ENCODE measurements around the gene SIN3A. TPM values are rescaled to one million over a fixed set of nuclear protein-coding genes. Genes with fewer than 3 reads are reported as not detected.
"Not testable (repeated sequence)": the region's sequence is repeated elsewhere in the genome, so short reads cannot be mapped to it uniquely, and the experiment has no call there.

Gene SIN3A
- total and polyA plus RNA-seq, 8 donors, result 6.8 to 33.4 (median 21.6) TPM

- Histone ChIP-seq H3K4me3 (no peak overlapping the region), H3K4me1 (peaks cover 0 to 7% (median 0%) of the 10 kb centered on the region in 3 donors), H3K9me3 (no peaks in the 10 kb centered on the region), H3K27ac (no peak overlapping the region), H3K27me3 (no peaks in the 10 kb centered on the region), H3K36me3 (peaks cover 0 to 2% (median 0%) of the 10 kb centered on the region in 3 donors)
- DNase-seq (no peak), FAIRE-seq (no peak), ATAC-seq (no peak)
- intact Hi-C loops (cut with DNase I), result no loop called here
- WGBS, 2 donors, result 82 to 86% methylated on average over 7 of the region's 7 CpGs
- no peak for TF ChIP-seq CTCF (IDR thresholded peaks at IDR 0.05)
These were observed 100.7 kb downstream of the SIN3A start for GRCh38 chr15:75350601-75351361.

- intact Hi-C loops (cut with DNase I), result no loop called here
- TF ChIP-seq CTCF (IDR thresholded peaks at IDR 0.05), result no peak
- Histone ChIP-seq H3K4me3 (no peak overlapping the region), H3K36me3 (no peaks in the 10 kb centered on the region), H3K27me3 (no peaks in the 10 kb centered on the region), H3K27ac (no peak overlapping the region), H3K4me1 (peaks cover 0 to 7% (median 0%) of the 10 kb centered on the region in 3 donors), H3K9me3 (no peaks in the 10 kb centered on the region)
- WGBS, 2 donors, result 88 to 89% methylated on average over 7 to 9 of the region's 9 CpGs
- FAIRE-seq, result no peak
- DNase-seq, result no peak
- no peak for ATAC-seq
These were observed 101.5 kb downstream of the SIN3A start for GRCh38 chr15:75349851-75350588.

GRCh38 chr15:75349351-75349669 is 102.2 kb downstream of the SIN3A start:
- H3K4me3 ChIP-seq, result peak overlapping the region in 2 of 4 donors; percentile 79 to 99
- H3K27me3 ChIP-seq; intact Hi-C loops (cut with DNase I); H3K36me3 ChIP-seq; DNase-seq; ATAC-seq; H3K9me3 ChIP-seq; FAIRE-seq; H3K27ac ChIP-seq; H3K4me1 ChIP-seq: not testable (repeated sequence)
- 77 to 80% methylated on average over 8 of the region's 8 CpGs for WGBS, 2 donors

GRCh38 chr15:75348562-75349350 is 102.7 kb downstream of the SIN3A start:
- no peak for FAIRE-seq
- no peak for TF ChIP-seq CTCF (IDR thresholded peaks at IDR 0.05)
- DNase-seq, result peak in 4 of 6 donors; percentile 55 to 87 (median 68)
- peak; percentile 16 to 43 (median 32) for ATAC-seq
- Histone ChIP-seq H3K9me3 (no peaks in the 10 kb centered on the region), H3K27ac (peak overlapping the region; percentile 22 to 66 (median 56)), H3K36me3 (no peaks in the 10 kb centered on the region), H3K4me3 (peak overlapping the region; percentile 79 to 99 (median 88)), H3K27me3 (no peaks in the 10 kb centered on the region), H3K4me1 (peaks cover 0 to 7% (median 0%) of the 10 kb centered on the region in 3 donors)
- WGBS, 2 donors, result 20 to 21% methylated on average over 45 to 46 of the region's 46 CpGs
- intact Hi-C loops (cut with DNase I), result no loop called here

GRCh38 chr15:75348034-75348561 is 103.4 kb downstream of the SIN3A start:
- H3K36me3 ChIP-seq, result no peaks in the 10 kb centered on the region
- H3K27ac ChIP-seq, result peak overlapping the region; percentile 53 to 66 (median 58)
- 0 to 1% methylated on average over 34 to 45 of the region's 45 CpGs for WGBS, 2 donors
- no peak for TF ChIP-seq CTCF (IDR thresholded peaks at IDR 0.05)
- DNase-seq, result peak in 3 of 6 donors; percentile 62 to 78 (median 72)
- peaks cover 0 to 7% (median 0%) of the 10 kb centered on the region in 3 donors for H3K4me1 ChIP-seq
- intact Hi-C loops (cut with DNase I), result no loop called here
- no peak for FAIRE-seq
- H3K9me3 ChIP-seq, result no peaks in the 10 kb centered on the region
- peak overlapping the region; percentile 79 to 99 (median 88) for H3K4me3 ChIP-seq
- H3K27me3 ChIP-seq, result no peaks in the 10 kb centered on the region
- peak; percentile 45 to 54 (median 52) for ATAC-seq
